Activated naive CD4-positive, alpha-beta T cell treated with anti-CD3 and anti-CD28 coated beads, Interleukin-2, amount 10 ng/mL, durations not matched to agents 5 hours and 36 hours (primary cell): Measurements from ENCODE around the gene ZYG11B. TPM values are rescaled to one million over a fixed set of nuclear protein-coding genes. Genes with fewer than 3 reads are reported as not detected.

ENCODE experiments used
- total RNA-seq, 2 experiments: library from RNA; stranded (reverse); gene quantifications; one replicate each; pipeline ENCODE4 v1.2.3, GENCODE V29; 2021

ZYG11B gene
- 10 to 100 TPM; 13.6 to 13.7 TPM for total RNA-seq

DNA sequence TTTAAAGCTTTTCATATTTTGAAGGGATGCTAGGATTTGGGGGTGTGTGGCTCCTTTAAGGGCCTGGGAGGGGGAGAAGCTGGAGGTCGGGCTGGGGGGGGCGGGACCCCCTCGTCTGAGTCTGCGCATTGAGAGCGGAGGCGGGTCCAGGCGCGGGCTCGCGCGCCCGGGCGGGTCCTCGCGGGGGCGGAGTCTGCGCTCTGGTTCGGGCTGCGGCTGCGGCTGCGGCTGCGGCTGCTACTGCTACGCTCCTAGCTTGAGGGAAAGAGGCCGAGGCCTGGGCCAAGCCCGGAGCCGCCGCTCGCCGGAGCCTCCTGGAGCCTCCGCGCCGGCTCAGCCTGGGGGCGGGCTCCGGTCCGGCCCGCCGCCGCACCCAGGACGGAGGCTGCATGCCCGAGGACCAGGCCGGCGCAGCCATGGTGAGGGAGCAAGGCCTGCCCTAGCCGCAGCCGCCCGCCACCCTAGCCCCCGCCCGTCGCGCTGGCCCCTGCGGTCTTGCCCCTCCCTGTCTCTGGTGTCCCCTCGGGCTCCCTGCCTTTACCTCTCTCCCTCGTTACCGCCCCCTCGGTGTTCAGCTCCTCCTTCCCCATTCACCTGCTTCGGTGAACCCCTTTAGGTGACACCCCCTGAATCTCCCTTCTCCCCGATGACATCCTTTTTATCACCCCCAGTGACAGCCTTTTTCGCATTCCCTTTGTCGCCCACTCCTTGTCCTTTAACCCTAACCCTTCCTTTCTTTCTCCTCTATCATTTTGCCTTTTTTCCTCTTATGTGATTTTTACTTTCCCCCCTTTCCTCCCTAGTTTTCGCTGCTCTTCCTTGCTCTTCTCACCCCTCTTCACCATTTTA, at the start of gene ZYG11B:
Gene ZYG11B (plus strand): TSS at position 189 of the 849 bp plus-strand sequence. CDS start 201 bp downstream, at position 390.

GRCh38 chr1:52697795-52698674, 28.2 kb upstream of the ZYG11B start, which contains the start of gene COA7:
Gene COA7 (minus strand): TSS chr1:52698347. CDS start chr1:52698326, 21 bp downstream.

DNA sequence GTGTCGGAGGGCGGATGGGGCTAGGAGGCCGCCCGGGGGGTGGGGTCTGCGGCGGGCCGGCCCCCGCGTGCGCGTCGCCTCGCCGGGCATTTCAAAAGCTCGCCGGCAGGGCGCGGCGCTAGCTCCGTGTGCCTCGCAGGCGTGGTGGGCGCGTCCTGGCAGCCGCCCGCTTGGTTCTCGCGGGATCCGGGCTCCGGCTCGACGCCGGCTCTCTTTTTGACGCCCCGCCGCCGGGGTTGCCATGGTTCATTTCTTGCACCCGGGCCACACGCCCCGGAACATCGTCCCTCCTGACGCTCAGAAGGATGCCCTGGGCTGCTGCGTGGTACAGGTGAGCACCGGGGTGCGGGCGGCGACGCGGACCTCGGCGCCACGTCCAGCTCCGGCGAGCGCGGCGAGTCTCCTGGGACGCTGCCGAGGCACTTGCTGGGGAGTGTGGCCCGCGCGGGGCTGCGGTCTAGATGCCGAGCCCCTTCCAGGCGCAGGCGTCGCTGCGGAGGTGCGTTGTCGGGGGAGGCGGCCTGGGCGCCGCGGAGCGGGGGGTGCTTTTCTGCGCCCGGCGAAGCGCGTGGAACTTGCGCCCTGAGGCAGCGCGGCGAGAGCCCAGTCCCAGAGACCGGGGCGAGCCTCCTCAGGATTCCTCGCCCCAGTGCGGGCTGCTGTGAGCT, 116.5 kb downstream of the ZYG11B start, which contains the start of gene ZYG11A:
Gene ZYG11A (plus strand): TSS at position 118 of the 668 bp plus-strand sequence. CDS start 124 bp downstream, at position 242.

Other genes with a start within 250 kb of the ZYG11B start
- 10 to 100 TPM; 93.6 to 98.8 TPM for gene TUT4, start 173.4 kb upstream of the ZYG11B start, total RNA-seq
- gene GPX7, start 124.1 kb upstream of the ZYG11B start, total RNA-seq: 10 to 100 TPM; 27.9 to 30.4 TPM
- gene SHISAL2A, start 93.3 kb upstream of the ZYG11B start, total RNA-seq: 10 to 100 TPM; 25.9 to 27.3 TPM
- 10 to 100 TPM in 1 of 2 experiments, 1 to 10 TPM in 1; 9.8 to 11.3 TPM for gene COA7, start 28.1 kb upstream of the ZYG11B start, total RNA-seq
- under 1 TPM; 0.05 to 0.10 TPM for gene ZYG11A, start 116.3 kb downstream of the ZYG11B start, total RNA-seq
- gene ECHDC2, start 195.3 kb downstream of the ZYG11B start, total RNA-seq: 10 to 100 TPM; 53.4 TPM
- 10 to 100 TPM; 92.8 to 96.6 TPM for gene SCP2, start 200.8 kb downstream of the ZYG11B start, total RNA-seq